Dedifferentiated amniotic fluid mesenchymal stem cell (primary cell): ENCODE measurements around the gene EIF3B.
"Not testable (repeated sequence)": the region's sequence is repeated elsewhere in the genome, so short reads cannot be mapped to it uniquely, and the experiment has no call there.

ENCODE experiments used
- DNase-seq: peaks from one replicate; pipeline ENCODE4 v3.0.0-alpha.2; 2016; ENCODE audit errors: extremely low spot score

EIF3B gene

DNA sequence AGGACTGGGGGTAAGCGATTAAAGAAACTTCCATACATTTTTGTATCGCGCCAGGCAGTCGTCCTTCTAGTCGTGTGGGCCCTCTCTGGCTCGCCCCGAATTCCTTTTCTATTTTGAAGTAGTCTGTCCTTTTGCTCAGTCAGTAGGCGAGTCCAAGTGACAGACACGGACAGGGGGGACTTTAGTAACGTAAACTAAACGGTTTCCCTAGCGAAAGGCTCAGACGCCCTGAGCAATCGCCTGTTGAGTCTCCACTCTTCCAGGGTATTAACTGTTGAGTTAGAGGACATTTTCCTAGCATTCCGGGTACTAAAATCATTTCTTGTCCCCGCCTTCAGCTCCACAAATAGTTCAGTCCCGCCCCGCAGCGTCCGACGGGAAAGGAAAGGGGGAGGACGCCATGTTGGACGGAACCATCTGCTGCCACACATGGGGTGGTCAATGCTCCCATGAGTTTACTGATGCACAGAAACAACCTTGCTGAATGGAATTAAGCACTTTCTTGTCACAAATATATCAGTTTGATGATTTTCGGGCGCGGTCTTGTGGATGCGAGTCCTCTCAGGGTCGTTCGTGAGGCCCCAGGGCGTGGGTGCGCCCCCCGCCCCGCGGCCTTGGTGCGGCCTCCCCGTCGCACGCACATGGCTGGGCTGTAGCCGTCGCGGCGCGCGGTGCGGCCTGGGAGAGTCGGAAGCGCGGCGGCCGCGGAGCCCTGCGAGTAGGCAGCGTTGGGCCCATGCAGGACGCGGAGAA is at the start of gene EIF3B:
Gene EIF3B, plus strand, starts transcription at position 642 of the 753 bp plus-strand sequence. Its CDS starts 95 bp downstream, at position 737.
- peak; percentile 93 for DNase-seq

DNA sequence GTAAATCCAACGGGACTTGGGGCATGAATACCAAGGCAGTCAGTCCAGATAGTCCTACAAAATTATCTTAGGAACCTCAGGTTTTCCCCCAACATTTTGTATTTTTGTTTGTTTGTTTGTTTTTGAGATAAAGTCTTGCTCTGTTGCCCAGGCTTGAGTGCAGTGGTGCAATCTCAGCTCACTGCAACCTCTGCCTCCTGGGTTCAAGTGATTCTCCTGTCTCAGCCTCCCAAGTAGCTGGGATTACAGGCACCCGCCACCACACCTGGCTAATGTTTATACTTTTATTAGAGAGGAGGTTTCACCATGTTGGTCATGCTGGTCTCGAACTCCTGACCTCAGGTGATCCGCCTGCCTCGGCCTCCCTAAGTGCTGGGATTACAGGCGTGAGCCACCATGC is 49.4 kb upstream of the EIF3B start:
- not testable (repeated sequence) for DNase-seq

DNA sequence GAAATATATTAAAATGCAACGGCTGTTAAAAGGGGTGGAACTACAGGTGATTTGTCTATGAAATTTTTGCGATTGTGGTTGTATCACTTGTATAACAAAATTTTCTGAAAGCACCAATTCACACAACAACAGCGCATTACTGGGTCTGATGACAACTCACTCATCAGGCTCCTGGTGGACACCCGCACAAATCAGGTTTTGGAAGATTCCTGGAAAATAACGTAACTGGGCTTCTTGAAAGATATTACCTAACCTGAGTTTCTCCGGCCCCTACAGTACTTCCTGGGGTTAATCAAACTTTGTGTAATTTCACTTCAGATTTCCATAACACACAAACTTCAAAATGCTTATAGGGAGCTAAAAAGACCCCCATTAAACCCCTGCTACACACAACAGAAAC is 47.9 kb upstream of the EIF3B start:
- DNase-seq: no peak

DNA sequence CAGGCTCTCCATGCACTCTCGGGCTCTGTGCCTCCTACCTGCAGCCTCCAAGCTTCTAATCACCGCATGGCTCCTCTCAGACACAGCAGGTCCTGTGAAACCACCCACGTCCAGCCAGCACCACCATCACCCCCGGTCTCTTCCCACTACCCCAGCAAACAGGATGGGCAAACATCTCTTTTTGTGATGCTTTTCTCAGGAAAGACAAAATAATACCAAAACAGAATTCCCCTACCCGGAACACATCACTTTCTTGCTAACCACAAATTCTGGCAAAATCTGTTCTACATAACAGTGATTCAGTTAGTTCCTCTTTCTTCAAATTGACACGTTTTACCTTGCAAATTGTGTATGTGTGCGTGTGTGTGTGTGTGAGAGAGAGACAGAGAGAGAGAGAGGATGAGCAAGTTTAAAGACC is 46.9 kb upstream of the EIF3B start:
- no peak for DNase-seq

DNA sequence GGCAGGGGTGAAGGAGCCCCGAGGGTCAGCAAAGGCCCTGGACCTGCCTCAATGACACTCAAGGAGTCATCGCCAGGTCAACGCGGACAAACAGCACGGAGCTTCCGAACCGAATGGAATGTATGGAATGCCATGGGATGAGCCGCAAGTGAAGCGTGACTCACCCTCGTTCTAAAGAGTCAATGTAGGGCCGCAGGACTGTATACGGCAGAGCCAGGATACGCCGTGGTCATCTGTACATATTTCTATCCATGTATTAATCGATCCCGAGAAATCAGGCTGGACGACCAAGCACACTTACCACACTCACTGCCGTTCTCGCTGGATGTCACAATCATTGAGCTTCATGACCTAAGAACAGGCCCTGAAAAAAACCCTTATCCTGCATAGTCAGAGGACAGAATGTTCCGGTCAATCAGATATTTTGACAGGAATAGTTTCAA is 44.7 kb upstream of the EIF3B start:
- no peak for DNase-seq

DNA sequence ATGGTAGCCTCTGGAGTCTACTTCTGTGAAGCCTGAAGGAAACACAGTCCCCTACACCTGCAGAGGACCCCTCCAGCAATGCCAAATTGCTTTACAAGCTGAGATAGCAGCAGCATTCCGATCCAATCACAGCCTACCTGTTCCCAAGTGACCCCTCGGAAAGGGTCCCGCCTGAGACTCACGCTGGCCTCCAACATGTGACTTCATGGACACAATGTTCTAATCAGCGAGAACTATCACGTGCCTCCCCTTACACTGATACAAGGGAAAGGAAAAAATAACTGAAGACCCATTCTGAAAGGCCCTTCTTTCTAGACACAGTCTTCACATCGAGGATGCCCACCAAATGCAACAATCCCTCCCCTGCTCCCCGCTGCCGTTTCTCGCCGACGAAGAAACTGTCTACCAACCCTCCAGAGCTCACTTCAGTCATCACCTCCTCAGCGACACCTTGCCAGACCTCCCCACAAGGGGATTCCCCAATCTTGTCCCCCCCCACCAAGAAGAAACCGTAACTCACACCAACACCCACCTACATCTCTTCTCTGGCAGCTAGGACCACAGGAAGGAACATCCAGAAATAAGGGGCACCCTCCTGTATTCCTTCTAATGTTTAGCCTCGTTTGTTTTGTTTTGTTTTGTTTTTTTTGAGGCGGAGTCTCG is 42.2 kb upstream of the EIF3B start:
- no peak for DNase-seq

DNA sequence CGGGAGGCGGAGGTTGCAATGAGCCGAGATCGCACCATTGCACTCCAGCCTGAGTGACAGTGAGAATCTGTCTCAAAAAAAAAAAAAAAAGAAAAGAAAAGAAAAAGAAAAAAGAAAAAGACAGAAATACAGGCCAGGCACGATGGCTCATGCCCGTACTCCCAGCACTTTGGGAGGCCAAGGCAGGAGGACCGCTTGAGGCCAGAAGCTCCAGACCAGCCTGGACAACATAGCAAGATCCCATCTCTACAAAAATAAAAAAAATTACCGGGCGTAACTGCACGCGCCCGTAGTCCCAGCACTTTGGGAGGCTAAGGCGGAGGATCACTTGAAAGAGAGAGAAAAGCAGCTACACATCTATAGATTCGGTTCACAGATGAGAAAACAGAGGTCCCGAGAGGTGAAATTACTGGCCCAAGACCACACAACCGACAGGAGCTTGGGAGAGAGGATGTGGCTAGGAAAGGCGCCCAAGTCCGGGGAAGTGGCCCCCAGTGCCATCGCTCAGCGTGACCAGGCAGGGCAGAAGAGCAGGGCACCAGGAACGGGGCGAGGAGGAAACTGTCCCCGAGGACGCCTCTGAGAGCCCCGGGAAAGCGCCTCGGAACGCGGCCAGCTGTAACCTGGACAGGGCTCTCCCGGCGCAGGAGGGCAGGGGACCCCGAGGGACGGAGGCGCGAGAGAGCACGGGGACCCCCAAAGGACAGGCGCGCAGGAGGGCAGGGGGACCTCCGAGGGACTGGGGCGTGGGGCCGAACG is 41.0 kb upstream of the EIF3B start:
- no peak for DNase-seq

DNA sequence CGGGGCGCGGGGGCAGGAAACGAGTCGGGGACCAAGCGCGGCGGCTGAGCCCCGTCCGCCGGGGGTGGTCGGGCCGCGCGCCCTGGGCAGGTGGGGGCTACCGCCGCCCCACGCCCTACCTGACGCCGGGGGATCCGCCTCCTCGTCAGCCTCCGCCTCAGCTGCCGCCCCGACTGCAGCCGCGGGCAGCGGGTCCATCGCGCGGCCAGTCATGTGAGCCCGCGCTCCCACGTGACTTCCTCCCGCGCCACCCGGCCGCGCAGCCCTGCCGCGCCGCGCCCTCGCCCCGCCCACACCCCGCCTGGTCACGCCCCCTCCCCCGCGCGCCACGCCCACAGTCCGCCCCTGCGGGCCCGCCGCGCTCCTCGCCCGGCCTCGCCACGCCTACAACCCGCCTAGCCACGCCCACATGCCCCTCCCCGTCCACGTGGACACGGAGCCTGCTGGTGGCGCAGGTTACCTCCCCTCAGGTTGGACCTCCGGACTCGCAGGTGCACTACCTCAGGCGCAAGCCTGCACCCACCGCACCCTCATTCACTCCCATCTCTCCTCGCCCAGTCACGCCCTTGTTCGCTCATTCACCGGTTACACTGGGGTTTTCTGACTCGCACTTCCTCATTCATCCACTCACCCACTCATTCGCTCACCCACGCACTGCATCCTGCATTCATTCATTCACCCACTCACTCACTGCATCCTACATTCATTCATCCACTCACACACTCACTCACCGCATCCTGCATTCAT is 40.2 kb upstream of the EIF3B start, which contains the start of gene SNX8:
Gene SNX8, minus strand, starts transcription at position 233 of the 747 bp plus-strand sequence. Its CDS starts 20 bp downstream, at position 213.
- DNase-seq: peak; percentile 65

DNA sequence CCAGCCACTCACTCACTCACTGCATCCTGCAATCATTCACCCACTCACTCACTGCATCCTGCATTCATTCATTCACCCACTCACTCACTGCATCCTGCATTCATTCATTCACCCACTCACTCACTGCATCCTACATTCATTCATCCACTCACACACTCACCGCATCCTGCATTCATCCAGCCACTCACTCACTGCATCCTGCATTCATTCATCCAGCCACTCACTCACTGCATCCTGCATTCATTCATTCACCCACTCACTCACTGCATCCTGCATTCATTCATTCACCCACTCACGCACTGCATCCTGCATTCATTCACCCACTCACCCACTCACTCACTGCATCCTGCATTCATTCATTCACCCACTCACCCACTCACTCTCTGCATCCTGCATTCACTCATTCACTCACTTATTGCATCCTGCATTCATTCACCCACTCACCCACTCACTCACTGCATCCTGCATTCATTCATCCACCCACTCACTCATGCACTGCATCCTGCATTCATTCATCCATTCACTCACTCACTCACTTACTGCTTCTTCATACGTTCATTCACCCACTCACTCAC is 39.6 kb upstream of the EIF3B start:
- DNase-seq: not testable (repeated sequence)

DNA sequence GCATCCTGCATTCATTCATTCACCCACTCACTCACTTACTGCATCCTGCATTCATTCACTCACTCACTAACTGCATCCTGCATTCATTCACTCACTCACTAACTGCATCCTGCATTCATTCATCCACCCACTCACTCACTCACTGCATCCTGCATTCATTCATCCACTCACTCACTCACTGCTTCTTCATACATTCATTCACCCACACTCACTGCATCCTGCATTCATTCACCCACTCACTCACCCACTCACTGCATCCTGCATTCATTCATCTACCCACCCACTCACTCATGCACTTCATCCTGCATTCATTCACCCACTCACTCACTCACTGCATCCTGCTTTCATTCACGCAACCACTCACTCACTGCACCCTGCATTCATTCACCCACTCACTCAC is 38.8 kb upstream of the EIF3B start:
- DNase-seq: no peak

DNA sequence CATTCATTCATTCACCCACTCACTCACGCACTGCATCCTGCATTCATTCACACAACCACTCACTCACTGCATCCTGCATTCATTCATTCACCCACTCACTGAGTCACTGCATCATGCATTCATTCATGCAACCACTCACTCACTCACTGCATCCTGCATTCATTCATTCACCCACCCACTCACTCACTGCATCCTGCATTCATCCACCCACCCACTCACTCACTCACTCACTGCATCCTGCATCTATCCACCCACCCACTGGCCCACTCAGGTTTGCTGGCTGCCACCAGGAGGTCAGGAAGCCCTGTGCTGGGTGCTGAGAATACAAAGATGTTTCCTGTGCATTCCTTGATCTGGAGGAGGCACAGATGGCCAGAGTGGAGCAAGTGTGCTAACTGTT is 38.0 kb upstream of the EIF3B start:
- DNase-seq: no peak

DNA sequence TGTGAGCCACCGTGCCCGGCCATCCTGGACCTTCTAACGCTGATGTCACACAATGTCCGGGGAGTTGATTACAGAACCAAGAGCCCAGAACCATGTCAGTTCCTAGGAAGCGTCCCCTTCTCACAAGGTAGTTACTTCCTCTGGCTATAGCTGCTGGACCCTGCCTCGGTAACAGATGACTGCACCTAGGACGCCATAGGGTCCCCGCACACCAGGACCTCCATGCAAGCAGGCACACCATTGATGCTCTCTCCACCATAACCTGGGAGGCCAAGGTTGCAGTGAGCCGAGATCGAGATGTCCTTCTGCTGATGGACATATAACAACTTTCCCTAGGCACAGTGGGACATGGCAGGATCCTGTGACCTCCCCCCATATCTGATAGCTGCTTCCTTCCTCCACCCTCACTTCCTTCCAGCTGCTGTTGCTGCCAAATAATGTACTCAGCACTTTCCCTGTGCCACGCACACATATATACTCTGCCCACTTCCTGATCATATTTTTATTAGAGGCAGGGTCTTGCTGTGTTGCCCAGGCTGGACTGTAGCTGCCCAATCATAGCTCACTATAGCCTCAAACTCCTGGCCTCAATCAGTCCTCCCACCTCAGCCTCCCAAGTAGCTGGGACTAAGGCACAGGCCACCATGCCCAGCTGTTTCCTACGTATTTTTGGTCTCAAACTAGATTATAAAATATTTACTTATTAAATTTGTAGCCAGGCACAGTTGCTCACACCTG is 36.9 kb upstream of the EIF3B start:
- DNase-seq: no peak

DNA sequence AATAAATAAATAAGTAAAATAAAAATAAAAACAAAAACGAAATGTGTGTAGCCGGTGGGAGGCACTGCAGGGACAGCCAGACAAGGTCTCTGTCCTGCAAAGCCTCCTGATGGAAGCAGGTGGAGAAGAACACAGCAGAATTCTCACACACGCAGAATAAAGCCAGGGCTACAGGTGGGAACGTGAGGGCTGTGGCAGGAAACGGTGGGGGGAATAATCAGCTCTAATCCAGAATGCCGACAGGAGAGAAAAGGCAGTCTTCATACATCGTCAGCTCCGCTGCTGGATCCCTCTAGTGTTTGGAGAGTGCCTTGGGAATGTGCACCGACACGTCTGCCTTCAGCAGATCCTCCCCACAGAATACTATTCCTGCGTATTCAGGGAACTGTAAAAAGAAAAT is 33.6 kb upstream of the EIF3B start:
- DNase-seq: no peak

DNA sequence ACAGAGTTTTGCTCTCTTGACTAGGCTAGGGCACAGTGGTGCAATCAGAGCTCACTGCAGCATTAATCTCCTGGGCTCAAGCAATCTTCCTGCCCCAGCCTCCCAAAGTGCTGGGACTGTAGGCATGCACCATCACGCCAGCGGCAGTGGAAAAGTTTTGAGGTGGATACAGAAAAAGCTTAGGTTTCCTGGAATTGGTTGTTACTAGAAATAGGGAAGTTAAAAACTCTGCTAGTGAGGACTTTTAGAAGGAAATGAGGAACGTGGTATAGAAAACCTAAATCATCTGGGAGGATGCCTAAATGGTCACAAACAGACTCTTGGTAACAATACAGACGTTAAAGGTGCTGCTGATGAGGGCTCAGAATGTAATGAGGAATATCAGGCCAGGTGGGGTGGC is 29.5 kb upstream of the EIF3B start:
- DNase-seq: no peak

DNA sequence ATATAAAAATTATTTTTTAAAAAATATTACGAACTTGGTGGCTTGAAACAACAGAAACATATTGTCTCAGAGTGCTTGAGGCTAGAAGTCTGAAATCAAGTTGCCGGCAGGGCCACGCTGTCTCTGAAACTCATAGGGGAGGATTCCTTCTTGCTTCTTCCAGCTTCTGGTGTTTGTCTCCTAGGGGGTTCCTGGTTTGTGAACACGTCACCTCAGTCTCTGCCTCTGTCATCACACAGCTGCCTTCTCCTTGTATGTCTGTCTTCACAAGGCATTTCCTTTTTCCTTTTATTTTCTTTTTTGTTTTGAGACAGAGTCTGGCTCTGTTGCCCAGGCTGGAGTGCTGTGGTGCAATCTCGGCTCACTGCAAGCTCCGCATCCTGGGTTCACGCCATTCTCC is 27.7 kb upstream of the EIF3B start:
- no peak for DNase-seq

DNA sequence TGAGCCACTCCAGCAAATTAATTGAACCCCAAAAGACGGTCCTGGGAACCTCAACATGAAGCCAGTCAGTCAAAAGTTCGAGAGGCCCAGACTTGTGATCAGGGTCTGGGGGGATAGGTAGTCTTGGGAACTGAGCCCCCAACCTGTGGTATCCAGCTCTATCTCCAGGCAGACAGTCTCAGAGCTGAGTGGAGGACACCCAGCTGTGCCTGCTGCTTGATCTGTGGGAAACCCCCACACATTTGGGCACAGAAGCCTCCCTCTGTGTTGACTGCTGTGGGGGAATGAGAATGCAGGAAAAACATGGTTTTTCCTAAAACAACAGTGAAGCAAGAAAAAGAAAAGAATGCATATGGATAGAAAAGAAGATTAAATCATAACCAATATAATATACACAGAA is 24.1 kb upstream of the EIF3B start:
- no peak for DNase-seq

DNA sequence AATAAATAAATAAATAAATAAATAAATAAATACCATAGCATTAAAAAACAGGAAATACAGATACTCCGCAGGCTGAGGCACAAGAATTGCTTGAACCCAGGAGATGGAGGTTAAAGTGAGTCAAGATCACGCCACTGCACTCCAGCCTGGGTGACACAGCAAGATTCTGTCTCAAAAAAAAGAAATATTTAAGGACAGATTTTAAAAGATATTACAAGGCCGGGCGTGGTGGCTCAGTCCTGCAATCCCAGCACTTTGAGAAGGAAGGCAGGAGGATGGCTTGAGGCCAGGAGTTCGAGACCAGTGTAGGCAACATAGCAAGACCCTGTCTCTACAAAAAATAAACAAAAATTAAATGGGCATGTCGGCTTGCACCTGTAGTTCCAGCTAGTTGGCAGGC is 22.9 kb upstream of the EIF3B start:
- DNase-seq: no peak

DNA sequence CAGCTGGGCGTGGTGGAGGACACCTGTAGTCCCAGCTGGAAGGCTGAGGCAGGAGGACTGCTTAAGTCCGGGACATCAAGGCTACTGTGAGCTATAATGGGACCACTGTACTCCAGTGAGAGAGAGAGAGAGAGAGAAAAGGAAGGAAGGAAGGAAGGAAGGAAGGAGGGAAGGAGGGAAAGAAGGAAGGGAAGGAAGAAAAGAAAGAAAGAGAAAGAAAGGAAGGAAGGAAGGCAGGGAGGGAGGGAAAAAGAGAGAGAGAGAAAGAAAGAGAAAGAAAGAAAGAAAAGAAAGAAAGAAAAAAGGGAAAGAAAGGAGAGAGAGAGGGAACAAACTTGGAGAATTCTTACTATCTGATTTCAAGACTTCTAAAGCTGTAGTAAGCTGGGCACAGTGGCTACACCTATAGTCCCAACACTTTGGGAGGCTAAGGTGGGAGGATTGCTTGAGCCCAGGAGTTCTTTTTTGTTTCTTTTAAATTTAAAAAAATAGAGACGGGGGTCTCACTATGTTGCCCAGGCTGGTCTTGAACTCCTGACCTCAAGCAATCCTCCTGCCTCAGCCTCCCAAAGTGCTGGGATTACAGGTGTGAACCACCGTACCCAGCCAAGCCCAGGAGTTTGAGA is 21.9 kb upstream of the EIF3B start:
- DNase-seq: not testable (repeated sequence)

DNA sequence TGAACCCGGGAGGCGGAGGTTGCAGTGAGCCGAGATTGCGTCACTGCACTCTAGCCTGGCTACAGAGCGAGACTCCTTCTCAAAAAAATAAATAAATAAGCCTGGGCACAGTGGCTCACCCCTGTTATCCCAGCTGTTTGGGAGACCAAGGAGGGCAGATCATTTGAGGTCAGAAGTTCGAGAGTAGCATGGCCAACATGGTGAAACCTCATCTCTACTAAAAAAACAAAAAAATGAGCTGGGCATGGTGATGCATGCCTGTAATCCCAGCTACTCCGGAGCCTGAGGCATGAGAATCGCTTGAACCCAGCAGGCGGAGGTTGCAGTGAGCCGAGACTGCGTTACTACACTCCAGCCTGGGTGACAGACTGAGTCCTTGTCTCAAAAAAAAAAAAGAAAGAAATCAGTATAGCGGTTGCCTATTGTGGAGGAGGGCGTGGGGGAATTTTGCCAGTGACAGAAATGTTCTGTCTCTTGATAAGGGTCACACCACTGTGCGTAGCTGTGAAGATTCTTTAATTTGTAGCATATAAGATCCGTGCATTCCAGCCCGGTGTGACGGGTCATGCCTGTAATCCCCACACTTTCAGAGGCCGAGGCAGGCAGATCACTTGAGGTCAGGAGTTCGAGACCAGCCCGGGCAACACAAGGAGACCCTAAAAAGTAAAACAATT is 17.9 kb upstream of the EIF3B start:
- DNase-seq: no peak
